Measurements from ENCODE around the gene RNF213. TPM values are rescaled to one million over a fixed set of nuclear protein-coding genes. Genes with fewer than 3 reads are reported as not detected.

The RNF213 gene
- total and polyA plus RNA-seq, 2 of the 8 experiments (the other 6 are each of a cell fraction or from before 2014, with no cell fraction given) = 33.8 to 62.8 TPM

- CTCF ChIA-PET (ENCODE audit: partially characterized antibody) = interaction anchor here (0.8 to 1.8 kb wide), 5 partner anchors 26 to 256 kb away, joined by 3 to 5 read pairs (median 3); no protein-coding TSS in a partner anchor
- Histone ChIP-seq H3K9ac (replicated peaks in 1 of 4; ENCODE audit: extremely low read depth in 1 of 4, low read depth in 3 of 4, low read length in 3 of 4) (no peak overlapping the region), H3K4me2 (ENCODE audit: insufficient read depth in 1 of 2, low read depth in 2 of 2, low read length in 2 of 2) (no peak overlapping the region), H2BK120ac (replicated peaks; ENCODE audit: low read depth, low read length) (no peak overlapping the region), H2AFZ (ENCODE audit: low read length) (no peak overlapping the region), H3K56ac (replicated peaks; ENCODE audit: insufficient read length, low read depth, low read length) (no peak overlapping the region), H2AK5ac (ENCODE audit: low read depth, low read length) (no peak overlapping the region), H3K23ac (ENCODE audit: insufficient read length) (no peak overlapping the region), H2BK12ac (ENCODE audit: low read depth, low read length) (no peak overlapping the region), H3K79me2 (ENCODE audit: control insufficient read depth in 1 of 2, insufficient read depth in 2 of 2, low read length in 2 of 2) (no peaks in the 10 kb centered on the region), H3K27me3 (replicated peaks in 1 of 4; ENCODE audit: control insufficient read depth in 3 of 4, extremely low read depth in 1 of 4, insufficient read depth in 3 of 4, low read length in 3 of 4) (no peaks in the 10 kb centered on the region), H4K91ac (replicated peaks; ENCODE audit: insufficient read length, low read length) (no peak overlapping the region), H3K23me2 (ENCODE audit: low read depth, low read length) (peaks cover 7% of the 10 kb centered on the region; the same call in 1 of the 2 replicates), H4K20me1 (replicated peaks in 1 of 2; ENCODE audit: control insufficient read depth in 1 of 2, insufficient read depth in 2 of 2, low read length in 2 of 2) (no peaks in the 10 kb centered on the region), H3K14ac (ENCODE audit: insufficient read length) (no peak overlapping the region), H4K8ac (ENCODE audit: extremely low read depth, insufficient read depth, low read length) (no peak overlapping the region), H4K5ac (ENCODE audit: insufficient read length, low read depth, low read length) (no peak overlapping the region), H3K79me1 (ENCODE audit: low read depth, low read length) (no peaks in the 10 kb centered on the region; the same call in 1 of the 2 replicates), H2BK15ac (ENCODE audit: low read length) (no peak overlapping the region), H3K27ac (ENCODE audit: low read depth, low read length) (no peak overlapping the region), H3K36me3 (ENCODE audit: control insufficient read depth in 2 of 4, insufficient read depth in 4 of 4, low read length in 3 of 4) (peaks cover 2 to 43% (median 22%) of the 10 kb centered on the region in 4 experiments), H2BK5ac (ENCODE audit: low read depth, low read length) (no peak overlapping the region), H3K4ac (replicated peaks; ENCODE audit: insufficient read length, low read depth, low read length) (no peak overlapping the region), H3K4me3 (ENCODE audit: extremely low read depth in 1 of 4, insufficient read depth in 2 of 4, low read depth in 3 of 4, low read length in 4 of 4) (no peak overlapping the region), H3K18ac (ENCODE audit: extremely low read depth, low read length) (no peak overlapping the region), H3K9me3 (ENCODE audit: insufficient read depth in 2 of 2, low read depth in 1 of 2, low read length in 1 of 2) (0 out of 4 replicates have a peak, but pooled peaks cover 0 to 4% of the 10 kb centered on the region in 2 experiments), H3K4me1 (replicated peaks in 1 of 4; ENCODE audit: control insufficient read depth in 3 of 4, insufficient read depth in 4 of 4, low read length in 3 of 4) (no peaks in the 10 kb centered on the region), H2BK20ac (ENCODE audit: low read length) (no peak overlapping the region)
- TF ChIP-seq ATF3 (IDR thresholded peaks at IDR 0.05; ENCODE audit: insufficient read depth, low read depth, low read length) (no peak), PHF8 (conservative IDR thresholded peaks at IDR 0.05; ENCODE audit: low read depth, low read length) (no peak), TCF12 (IDR thresholded peaks at IDR 0.05; ENCODE audit: low read depth, low read length) (no peak), TAF1 (IDR thresholded peaks at IDR 0.05; ENCODE audit: low read depth, low read length) (no peak)
- DNase-seq (ENCODE audit: low read depth in 1 of 2, low spot score in 2 of 2) (no peak), FAIRE-seq (no peak)
- 91% methylated on average over 22 of the region's 22 CpGs; no CpG with 5 or more reads in 1 of the 2 experiments for WGBS, 2 experiments (ENCODE audit: extremely low coverage in 1 of 2, insufficient coverage in 1 of 2, insufficient read length in 1 of 2, insufficient replicate concordance in 2 of 2, low coverage in 1 of 2, low lambda C conversion rate in 2 of 2, missing lambda C conversion rate in 1 of 2)
- POLR2A ChIA-PET (ENCODE audit: partially characterized antibody) = no interaction called here
These were observed 58.8 kb downstream of the RNF213 start for GRCh38 chr17:80319262-80319998.

Measured in H1 (cell line).